OCI-LY1 (cell line): ENCODE results near the gene ITIH3.
A peak's percentile ranks its signal among the peaks of the same experiment; 100 is the strongest.

Experiments used
- EZH2 ChIP-seq: fragments of 200-600 bp; sonication (generic), shearing (Covaris generic); IDR thresholded peaks from 2 replicates; pipeline ENCODE4 v1.8.0; 2017; ENCODE audit warnings: borderline replicate concordance, mixed run types, mild to moderate bottlenecking, antibody characterized with exemption, low read length, moderate library complexity, mixed read lengths
- TF ChIP-seq, protein P1 (sequence below): fragments of 200-600 bp; sonication (generic), shearing (Covaris generic); IDR thresholded peaks from 2 replicates; pipeline ENCODE4 v1.5.1; 2017; ENCODE audit warnings: mild to moderate bottlenecking, antibody characterized with exemption, low read length, moderate library complexity, mixed read lengths

DNA sequence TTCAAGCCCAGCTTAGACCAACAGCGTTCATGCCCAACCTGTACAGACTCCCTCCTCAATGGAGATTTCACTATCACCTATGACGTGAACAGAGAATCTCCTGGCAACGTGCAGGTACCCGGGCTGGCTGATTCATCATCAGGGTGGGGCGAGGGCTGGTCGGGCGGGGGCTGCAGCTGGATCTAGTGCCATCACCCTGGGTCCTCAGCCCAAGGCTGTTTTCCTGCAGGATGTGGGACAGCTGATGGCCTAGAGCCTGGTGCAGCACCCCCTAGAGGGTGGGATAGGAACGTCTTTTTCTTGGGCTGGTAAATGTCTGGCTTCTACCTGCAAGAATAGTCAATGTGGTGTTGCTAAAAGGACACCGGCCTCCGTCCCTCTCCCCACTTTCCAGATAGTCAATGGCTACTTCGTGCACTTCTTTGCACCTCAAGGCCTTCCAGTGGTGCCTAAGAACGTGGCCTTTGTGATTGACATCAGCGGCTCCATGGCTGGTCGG, 4.4 kb downstream of the ITIH3 start:
- TF ChIP-seq EZH2 = no peak
- TF ChIP-seq, protein P1, sequence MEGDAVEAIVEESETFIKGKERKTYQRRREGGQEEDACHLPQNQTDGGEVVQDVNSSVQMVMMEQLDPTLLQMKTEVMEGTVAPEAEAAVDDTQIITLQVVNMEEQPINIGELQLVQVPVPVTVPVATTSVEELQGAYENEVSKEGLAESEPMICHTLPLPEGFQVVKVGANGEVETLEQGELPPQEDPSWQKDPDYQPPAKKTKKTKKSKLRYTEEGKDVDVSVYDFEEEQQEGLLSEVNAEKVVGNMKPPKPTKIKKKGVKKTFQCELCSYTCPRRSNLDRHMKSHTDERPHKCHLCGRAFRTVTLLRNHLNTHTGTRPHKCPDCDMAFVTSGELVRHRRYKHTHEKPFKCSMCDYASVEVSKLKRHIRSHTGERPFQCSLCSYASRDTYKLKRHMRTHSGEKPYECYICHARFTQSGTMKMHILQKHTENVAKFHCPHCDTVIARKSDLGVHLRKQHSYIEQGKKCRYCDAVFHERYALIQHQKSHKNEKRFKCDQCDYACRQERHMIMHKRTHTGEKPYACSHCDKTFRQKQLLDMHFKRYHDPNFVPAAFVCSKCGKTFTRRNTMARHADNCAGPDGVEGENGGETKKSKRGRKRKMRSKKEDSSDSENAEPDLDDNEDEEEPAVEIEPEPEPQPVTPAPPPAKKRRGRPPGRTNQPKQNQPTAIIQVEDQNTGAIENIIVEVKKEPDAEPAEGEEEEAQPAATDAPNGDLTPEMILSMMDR = peak; percentile 82
